Right lobe of liver (tissue), 6 donors: ENCODE data around the gene SIGLEC1. TPM values are rescaled to one million over a fixed set of nuclear protein-coding genes. Genes with fewer than 3 reads are reported as not detected.
A peak's percentile ranks its signal among the peaks of the same experiment; 100 is the strongest.

ENCODE experiments used
- ATAC-seq, 4 donors: fragments of 200-7000 bp; cut with Tn5 transposase; one replicate each; pipeline ENCODE4 v1.9.1; 2020; ENCODE audit warnings: mild to moderate bottlenecking in 4 of 4, moderate library complexity in 4 of 4
- DNase-seq, 3 donors: peaks; one replicate each; pipeline ENCODE4 v3.0.0-alpha.2; 2020
- H3K27ac ChIP-seq, 3 donors: fragments of 200-600 bp; one replicate each; pipeline ENCODE4 v1.8.0; 2022
- H3K27me3 ChIP-seq, 2 donors: fragments of 200-600 bp; one replicate each; pipeline ENCODE4 v1.8.0; 2022
- H3K36me3 ChIP-seq, 4 donors: fragments of 200-600 bp; sonication (generic) in 1 of 4; one replicate each; pipeline versions ENCODE4 v1.5.1 to v1.8.0; 2017 to 2022; ENCODE audit warnings: control low read depth in 1 of 4
- H3K4me1 ChIP-seq, 4 donors: fragments of 200-600 bp; sonication (generic) in 1 of 4; one replicate each; pipeline versions ENCODE4 v1.5.1 to v1.8.0; 2017 to 2022; ENCODE audit warnings: control low read depth in 1 of 4
- H3K4me3 ChIP-seq, 3 donors: fragments of 200-600 bp; one replicate each; pipeline ENCODE4 v1.8.0; 2022
- H3K9me3 ChIP-seq, 4 donors: fragments of 200-600 bp; sonication (generic) in 1 of 4; one replicate each; pipeline versions ENCODE4 v1.5.1 to v1.8.0; 2017 to 2022; ENCODE audit warnings: control low read depth in 1 of 4
- POLR2A ChIP-seq: fragments of 450-650 bp; IDR thresholded peaks from one replicate; pipeline ENCODE4 v1.6.1; 2017; ENCODE audit warnings: antibody characterized with exemption, mild to moderate bottlenecking
- WGBS: methylation state at CpG from one replicate; pipeline ENCODE4 v1.1.6; 2018; ENCODE audit warnings: low coverage, low lambda C conversion rate; ENCODE audit not compliant: insufficient coverage; ENCODE audit errors: missing lambda C conversion rate; 5-methylcytosine and 5-hydroxymethylcytosine counted together
- intact Hi-C, 2 donors: fragments of 100-400 bp; cut with DNase I; formaldehyde crosslinking; loops; one replicate each; pipeline versions ENCODE4 v1.11.2 to v1.14.1; 2022
- total RNA-seq, 6 experiments: library from RNA; depleted of rRNA in 2 of 6; stranded (reverse); fragments of >200 nt in 2 of 6; fragmentation: NEBNext Ultra II Directional in 3 of 6; extraction: Animal tissue kit (Norgen Biotek cat#: 25700) in 3 of 6; gene quantifications; one replicate each; pipeline versions ENCODE4 v1.1.0 to v1.2.4, GENCODE V29; 2016 to 2023
- TF ChIP-seq, protein P1 (sequence below), 4 donors: fragments of 200-600 bp in 3 of 4; fragments of 450-650 bp in 1 of 4; IDR thresholded peaks; one replicate each; pipeline versions ENCODE4 v1.5.1 to v1.8.0; 2016 to 2022; ENCODE audit warnings: antibody characterized with exemption in 4 of 4, mild to moderate bottlenecking in 2 of 4
- donor health status: DM: no; HTN: yes; CAD: no.
- donor health status: DM: no; HTN: no; CAD: no.
- donor health status: DM: no; HTN: no; CAD: no.
- donor health status: DM: no; HTN: yes; CAD: no.
- donor health status: DM: no; HTN: yes; CAD: no.

Gene SIGLEC1
- total RNA-seq, 6 experiments from 2014 or later = 2.6 to 13.9 (median 5.7) TPM

DNA sequence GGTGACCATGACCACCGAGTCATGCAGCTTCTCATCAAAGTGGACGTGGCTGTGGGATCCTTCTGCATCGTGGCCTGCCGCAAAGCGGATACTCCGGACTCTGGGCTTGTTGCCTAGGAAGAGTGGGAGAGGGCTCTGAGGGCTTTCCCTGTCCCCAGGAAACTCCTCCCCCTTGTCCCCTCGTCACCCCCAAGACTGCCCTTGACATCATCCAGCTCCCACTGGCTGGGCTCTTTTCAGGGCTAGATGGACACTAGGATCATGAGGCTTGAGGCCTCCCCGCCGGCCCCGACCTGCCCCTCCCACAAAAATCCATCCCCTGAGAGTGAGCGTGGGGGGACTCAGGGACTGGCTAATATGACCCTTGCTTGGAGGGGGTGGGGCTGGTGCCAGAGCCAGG is 46.2 kb upstream of the SIGLEC1 start:
- no peak for DNase-seq
- Histone ChIP-seq H3K4me3 (no peak overlapping the region), H3K4me1 (no peaks in the 10 kb centered on the region), H3K27me3 (no peaks in the 10 kb centered on the region), H3K36me3 (no peaks in the 10 kb centered on the region), H3K9me3 (no peaks in the 10 kb centered on the region), H3K27ac (no peak overlapping the region)
- intact Hi-C loops = no loop called here
- ATAC-seq = no peak
- no CpG with 5 or more reads among the region's 11 CpGs for WGBS
- TF ChIP-seq, protein P1, sequence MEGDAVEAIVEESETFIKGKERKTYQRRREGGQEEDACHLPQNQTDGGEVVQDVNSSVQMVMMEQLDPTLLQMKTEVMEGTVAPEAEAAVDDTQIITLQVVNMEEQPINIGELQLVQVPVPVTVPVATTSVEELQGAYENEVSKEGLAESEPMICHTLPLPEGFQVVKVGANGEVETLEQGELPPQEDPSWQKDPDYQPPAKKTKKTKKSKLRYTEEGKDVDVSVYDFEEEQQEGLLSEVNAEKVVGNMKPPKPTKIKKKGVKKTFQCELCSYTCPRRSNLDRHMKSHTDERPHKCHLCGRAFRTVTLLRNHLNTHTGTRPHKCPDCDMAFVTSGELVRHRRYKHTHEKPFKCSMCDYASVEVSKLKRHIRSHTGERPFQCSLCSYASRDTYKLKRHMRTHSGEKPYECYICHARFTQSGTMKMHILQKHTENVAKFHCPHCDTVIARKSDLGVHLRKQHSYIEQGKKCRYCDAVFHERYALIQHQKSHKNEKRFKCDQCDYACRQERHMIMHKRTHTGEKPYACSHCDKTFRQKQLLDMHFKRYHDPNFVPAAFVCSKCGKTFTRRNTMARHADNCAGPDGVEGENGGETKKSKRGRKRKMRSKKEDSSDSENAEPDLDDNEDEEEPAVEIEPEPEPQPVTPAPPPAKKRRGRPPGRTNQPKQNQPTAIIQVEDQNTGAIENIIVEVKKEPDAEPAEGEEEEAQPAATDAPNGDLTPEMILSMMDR (IDR thresholded peaks at IDR 0.05) = no peak
- no peak for TF ChIP-seq POLR2A

DNA sequence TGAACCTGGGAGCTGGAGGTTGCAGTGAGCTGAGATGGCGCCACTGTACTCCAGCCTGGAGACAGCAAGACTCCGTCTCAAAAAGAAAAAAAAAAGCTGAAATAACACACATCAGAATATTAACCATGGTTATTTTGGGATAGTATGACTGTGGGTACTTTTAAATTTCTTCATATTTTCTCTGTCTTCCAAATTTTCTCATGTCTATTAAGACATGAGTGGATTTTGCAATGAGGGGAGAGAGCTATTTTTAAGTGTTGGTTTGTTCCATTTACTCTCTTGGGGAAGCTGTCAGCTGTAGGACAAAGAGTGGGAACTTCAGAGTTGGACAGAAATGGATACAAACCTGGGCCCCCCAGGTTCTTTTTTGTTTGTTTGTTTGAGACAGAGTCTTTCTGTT is 44.9 kb upstream of the SIGLEC1 start:
- TF ChIP-seq POLR2A = no peak
- TF ChIP-seq, protein P1 (IDR thresholded peaks at IDR 0.05) = no peak
- 83% methylated on average over 2 of the region's 2 CpGs for WGBS
- Histone ChIP-seq H3K4me1 (peaks cover 0 to 7% (median 0%) of the 10 kb centered on the region in 4 donors), H3K4me3 (no peak overlapping the region), H3K9me3 (no peaks in the 10 kb centered on the region), H3K27ac (no peak overlapping the region), H3K36me3 (no peaks in the 10 kb centered on the region), H3K27me3 (no peaks in the 10 kb centered on the region)
- no peak for ATAC-seq
- no peak for DNase-seq
- intact Hi-C loops = no loop called here

DNA sequence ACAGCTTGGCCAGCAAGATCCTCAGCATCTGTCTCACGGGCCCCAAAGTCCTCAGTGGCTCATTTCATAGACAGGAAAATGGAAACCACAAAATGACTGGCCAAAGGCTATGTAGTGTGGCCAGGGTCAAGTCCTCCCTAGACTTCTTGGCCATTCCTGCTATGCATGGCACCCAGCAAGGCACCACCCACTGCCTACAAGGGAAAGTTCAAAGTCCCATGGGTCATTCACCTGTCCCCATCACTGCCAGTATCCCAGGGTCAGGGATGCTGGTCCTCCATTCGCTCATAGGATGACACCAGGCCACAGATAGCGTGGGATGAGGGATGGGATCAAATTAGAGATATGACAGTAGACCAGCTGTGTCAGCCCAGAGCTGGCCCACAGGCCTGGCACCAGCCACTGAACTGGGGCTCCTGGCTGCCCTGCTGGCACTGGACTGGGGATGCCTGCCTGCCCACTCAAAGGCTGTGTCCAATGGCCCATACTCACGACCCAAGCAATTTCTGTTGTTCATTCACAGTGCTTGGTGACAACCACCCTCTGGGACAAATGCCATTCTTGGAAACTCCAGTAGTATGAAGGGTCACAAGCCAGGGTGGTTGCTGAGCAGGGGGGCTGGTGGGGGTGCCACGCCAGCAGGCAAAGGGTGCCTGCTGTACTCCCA is 43.5 kb upstream of the SIGLEC1 start:
- H3K4me3 ChIP-seq = no peak overlapping the region
- DNase-seq (no peak), ATAC-seq (peak in 3 of 4 donors; percentile 10 to 48 (median 24))
- H3K4me1 ChIP-seq = peaks cover 0 to 17% (median 0%) of the 10 kb centered on the region in 4 donors
- H3K9me3 ChIP-seq = no peaks in the 10 kb centered on the region
- TF ChIP-seq POLR2A = no peak
- TF ChIP-seq, protein P1 (IDR thresholded peaks at IDR 0.05) = no peak
- H3K27me3 ChIP-seq = peaks cover 0 to under 1% of the 10 kb centered on the region in 2 donors
- H3K36me3 ChIP-seq = no peaks in the 10 kb centered on the region
- H3K27ac ChIP-seq = no peak overlapping the region
- intact Hi-C loops = no loop called here
- 100% methylated on average over 1 of the region's 5 CpGs for WGBS

DNA sequence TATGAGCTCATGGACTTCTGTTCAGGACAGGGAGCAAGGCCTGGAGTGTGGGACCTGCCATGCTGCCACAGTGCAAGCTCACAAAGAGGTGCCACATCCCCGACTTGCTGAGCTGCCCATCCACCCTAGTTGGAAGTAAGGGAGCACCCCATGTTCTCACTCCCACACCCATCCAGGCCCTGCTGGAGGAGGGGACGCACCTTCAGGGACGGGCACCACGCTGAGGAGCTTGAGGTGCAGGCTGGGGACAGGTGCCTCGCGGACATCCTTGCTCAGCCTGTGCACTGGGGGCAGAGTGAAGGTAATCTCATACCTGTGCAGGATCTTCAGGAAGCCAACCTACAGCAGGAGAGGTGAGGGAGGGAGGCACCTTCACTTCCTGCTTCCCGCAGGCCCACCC is 42.9 kb upstream of the SIGLEC1 start:
- H3K27ac ChIP-seq = no peak overlapping the region
- ATAC-seq (no peak), DNase-seq (peak in 1 of 3 donors; percentile 37)
- H3K4me3 ChIP-seq = no peak overlapping the region
- H3K36me3 ChIP-seq = no peaks in the 10 kb centered on the region
- intact Hi-C loops = no loop called here
- H3K9me3 ChIP-seq = no peaks in the 10 kb centered on the region
- H3K4me1 ChIP-seq = peaks cover 0 to 17% (median 0%) of the 10 kb centered on the region in 4 donors
- TF ChIP-seq POLR2A = no peak
- TF ChIP-seq, protein P1 (IDR thresholded peaks at IDR 0.05) = no peak
- peaks cover 0 to 6% of the 10 kb centered on the region in 2 donors for H3K27me3 ChIP-seq
- no CpG with 5 or more reads among the region's 7 CpGs for WGBS
